ENCODE results near the gene PLA2G5. TPM values are rescaled to one million over a fixed set of nuclear protein-coding genes. Genes with fewer than 3 reads are reported as not detected.

PLA2G5 gene
- total and polyA plus RNA-seq, 2 experiments from 2014 or later: not detected

- H3K27me3 ChIP-seq: peaks cover 17% of the 10 kb centered on the region
- no peaks in the 10 kb centered on the region for H3K9me3 ChIP-seq (ENCODE audit: low read depth)
- TF ChIP-seq CTCF (IDR thresholded peaks at IDR 0.05; ENCODE audit: low read depth, low read length): no peak
- DNase-seq (ENCODE audit: low read depth in 1 of 2, low spot score in 1 of 2): no peak
- H3K36me3 ChIP-seq: no peaks in the 10 kb centered on the region
- H3K4me3 ChIP-seq: no peak within 1 kb of the TSS
- H3K4me1 ChIP-seq (ENCODE audit: low read depth): no peaks in the 10 kb centered on the region
- H3K27ac ChIP-seq: no peak within 1 kb of the TSS
Observed at GRCh38 chr1:20119347-20119746, 49.4 kb downstream of the PLA2G5 start, which contains the start of gene PLA2G2D. Gene PLA2G2D, minus strand, starts transcription at chr1:20119536. Its CDS starts 38 bp downstream, at chr1:20119498.

GRCh38 chr1:20120796-20121195 is 50.8 kb downstream of the PLA2G5 start:
- Histone ChIP-seq H3K27ac (no peak overlapping the region), H3K27me3 (peaks cover 17% of the 10 kb centered on the region), H3K9me3 (ENCODE audit: low read depth) (no peaks in the 10 kb centered on the region), H3K4me1 (ENCODE audit: low read depth) (no peaks in the 10 kb centered on the region), H3K36me3 (no peaks in the 10 kb centered on the region), H3K4me3 (no peak overlapping the region)
- TF ChIP-seq CTCF (IDR thresholded peaks at IDR 0.05; ENCODE audit: low read depth, low read length): no peak
- no peak for DNase-seq (ENCODE audit: low read depth in 1 of 2, low spot score in 1 of 2)

DNA sequence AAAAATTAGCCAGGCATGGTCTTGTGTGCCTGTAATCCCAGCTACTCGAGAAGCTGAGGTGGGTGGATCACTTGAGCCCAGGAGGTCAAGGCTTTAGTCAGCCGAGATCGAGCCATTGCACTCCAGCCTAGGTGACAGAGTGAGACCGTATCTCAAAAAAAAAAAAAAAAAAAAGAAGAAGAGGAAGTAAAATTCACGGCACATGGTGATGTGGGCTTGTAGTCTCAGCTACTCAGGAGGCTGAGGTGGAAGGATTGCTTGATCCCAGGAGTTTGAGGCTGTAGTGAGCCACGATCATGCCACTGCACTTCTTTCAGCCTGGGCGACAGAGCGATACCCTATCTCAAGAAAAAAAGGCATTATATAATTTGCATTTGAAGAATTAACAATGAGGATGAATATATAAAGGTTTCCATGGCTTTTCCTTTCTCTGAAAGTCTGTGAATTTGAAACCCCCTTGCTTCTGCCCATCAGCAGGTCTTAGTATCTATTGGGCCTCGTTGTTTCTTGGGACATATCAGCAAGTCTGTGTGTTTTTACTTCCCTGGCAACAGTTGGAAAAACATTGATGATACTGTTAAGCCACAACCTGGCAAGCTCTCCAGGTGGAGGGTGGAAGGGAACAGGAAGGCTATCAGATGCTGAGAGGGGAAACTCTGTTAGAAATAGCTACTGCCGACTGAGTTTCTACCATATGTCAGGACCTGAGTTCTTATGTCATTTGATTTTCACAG is 53.9 kb downstream of the PLA2G5 start:
- TF ChIP-seq CTCF (IDR thresholded peaks at IDR 0.05; ENCODE audit: low read depth, low read length): no peak
- no peak overlapping the region for H3K27ac ChIP-seq
- no peaks in the 10 kb centered on the region for H3K9me3 ChIP-seq (ENCODE audit: low read depth)
- no peak overlapping the region for H3K4me3 ChIP-seq
- H3K36me3 ChIP-seq: no peaks in the 10 kb centered on the region
- peaks cover 15% of the 10 kb centered on the region for H3K27me3 ChIP-seq
- DNase-seq (ENCODE audit: low read depth in 1 of 2, low spot score in 1 of 2): peak in 1 of 2 donors; percentile 21
- no peaks in the 10 kb centered on the region for H3K4me1 ChIP-seq (ENCODE audit: low read depth)

DNA sequence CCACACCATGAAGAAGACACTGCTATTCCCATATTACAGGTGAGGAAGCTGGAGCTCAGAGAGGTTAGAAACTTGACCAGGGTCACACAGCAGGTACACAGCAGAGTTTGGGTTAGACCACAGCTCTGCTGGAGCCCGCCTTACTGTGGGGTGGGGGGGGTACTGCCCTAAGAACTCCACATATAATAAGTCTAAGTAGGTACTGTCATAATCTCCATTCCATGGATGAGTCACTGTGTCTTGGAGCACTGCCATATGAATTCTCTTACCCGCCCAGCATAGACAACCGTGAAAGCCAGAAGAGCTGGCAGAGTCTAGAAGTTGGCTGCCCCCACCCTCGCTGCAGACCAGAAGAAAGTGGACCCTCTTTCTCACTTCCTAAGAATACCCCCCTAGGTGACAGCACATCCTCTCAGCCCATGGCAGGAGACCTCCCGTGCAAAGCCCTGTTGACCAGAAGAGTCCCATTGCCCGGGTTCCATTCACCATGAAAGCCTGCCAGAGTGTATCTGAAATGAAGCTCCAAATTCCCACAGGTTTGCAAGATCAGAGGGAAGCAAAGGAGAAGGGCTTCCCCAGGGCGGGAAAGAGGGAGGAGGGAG is 54.6 kb downstream of the PLA2G5 start:
- Histone ChIP-seq H3K36me3 (no peaks in the 10 kb centered on the region), H3K9me3 (ENCODE audit: low read depth) (no peaks in the 10 kb centered on the region), H3K4me3 (no peak overlapping the region), H3K4me1 (ENCODE audit: low read depth) (no peaks in the 10 kb centered on the region), H3K27me3 (peaks cover 10% of the 10 kb centered on the region), H3K27ac (no peak overlapping the region)
- DNase-seq (ENCODE audit: low read depth in 1 of 2, low spot score in 1 of 2): peak in 1 of 2 donors; percentile 91
- TF ChIP-seq CTCF (IDR thresholded peaks at IDR 0.05; ENCODE audit: low read depth, low read length): no peak

- Histone ChIP-seq H3K4me1 (ENCODE audit: low read depth) (no peaks in the 10 kb centered on the region), H3K9me3 (ENCODE audit: low read depth) (no peaks in the 10 kb centered on the region), H3K27me3 (peaks cover 10% of the 10 kb centered on the region), H3K36me3 (no peaks in the 10 kb centered on the region), H3K4me3 (no peak overlapping the region), H3K27ac (no peak overlapping the region)
- DNase-seq (ENCODE audit: low read depth in 1 of 2, low spot score in 1 of 2): peak in 1 of 2 donors; percentile 40
- TF ChIP-seq CTCF (IDR thresholded peaks at IDR 0.05; ENCODE audit: low read depth, low read length): no peak
Observed at GRCh38 chr1:20125100-20125499, 55.1 kb downstream of the PLA2G5 start.

Measured in cardiac muscle cell (in vitro differentiated cells and primary cell).